Panc1 (cell line): ENCODE measurements around the gene TCF25. TPM values are rescaled to one million over a fixed set of nuclear protein-coding genes. Genes with fewer than 3 reads are reported as not detected.

Experiments used
- ATAC-seq: fragments of 200-7000 bp; cut with Tn5 transposase; 2 replicates; pipeline ENCODE4 v1.9.1; 2020; ENCODE audit warnings: mild to moderate bottlenecking, moderate library complexity
- BruUV-seq: library from RNA; stranded (reverse); fragments of 400-500 nt; replicated peaks from 2 replicates; lab custom pipeline; 2021; lab: Mats Ljungman, UMichigan
- CTCF ChIA-PET: fragments of 300-600 bp; sonication (Branson Sonifier 250); formaldehyde crosslinking; loops from one replicate; lab custom pipeline; 2022; ENCODE audit warnings: antibody characterized with exemption; lab: Charles Lee
- POLR2A ChIA-PET: fragments of 300-600 bp; sonication (Branson Sonifier 250); formaldehyde crosslinking; loops from one replicate; lab custom pipeline; 2022; ENCODE audit warnings: antibody characterized with exemption; lab: Charles Lee
- DNase-seq: peaks from one replicate; pipeline ENCODE4 v3.0.0-alpha.2; 2010; ENCODE audit warnings: low read depth, low spot score
- H3K27ac ChIP-seq: 2 replicates; pipeline ENCODE4 v1.5.1; 2011; ENCODE audit warnings: mild to moderate bottlenecking, low read length, inconsistent platforms
- H3K27me3 ChIP-seq: fragments of 200-500 bp; sonication (Bioruptor generic); 2 replicates; pipeline ENCODE4 v1.6.0; 2014; ENCODE audit warnings: low read length, inconsistent platforms; ENCODE audit not compliant: control insufficient read depth, insufficient read depth
- H3K36me3 ChIP-seq: fragments of 200-500 bp; sonication (Bioruptor generic); 2 replicates; pipeline ENCODE4 v1.5.1; 2014; ENCODE audit warnings: inconsistent platforms, mild to moderate bottlenecking, low read length, moderate library complexity; ENCODE audit not compliant: control insufficient read depth, insufficient read depth
- H3K4me1 ChIP-seq: 2 replicates; pipeline ENCODE4 v1.5.1; 2011; ENCODE audit warnings: inconsistent platforms, mild to moderate bottlenecking, low read length, moderate library complexity; ENCODE audit not compliant: control insufficient read depth, insufficient read depth
- H3K4me3 ChIP-seq, 2 experiments: 2 replicates each; pipeline ENCODE4 v1.5.1; 2011 to 2012; ENCODE audit warnings: low read depth in 2 of 2, low read length in 2 of 2, mild to moderate bottlenecking in 2 of 2, inconsistent platforms in 1 of 2, moderate library complexity in 1 of 2
- H3K9me3 ChIP-seq: fragments of 200-500 bp; sonication (Bioruptor generic); 2 replicates; pipeline ENCODE4 v1.5.1; 2014; ENCODE audit warnings: low read depth, mild to moderate bottlenecking, inconsistent platforms, low read length, moderate library complexity; ENCODE audit not compliant: control insufficient read depth, insufficient read depth
- CTCF ChIP-seq: fragments of 450-650 bp; IDR thresholded peaks from 2 replicates; pipeline ENCODE4 v1.5.1; 2017; ENCODE audit warnings: mild to moderate bottlenecking
- POLR2AphosphoS5 ChIP-seq: IDR thresholded peaks from 2 replicates; pipeline ENCODE4 v1.6.1; 2012; ENCODE audit warnings: mild to moderate bottlenecking, low read depth, low read length, moderate library complexity
- REST ChIP-seq, 2 experiments: IDR thresholded peaks; 2 replicates each; pipeline ENCODE4 v1.6.1; 2011 to 2012; ENCODE audit warnings: low read depth in 2 of 2, control low read depth in 1 of 2, low read length in 1 of 2, mild to moderate bottlenecking in 1 of 2, moderate library complexity in 1 of 2; ENCODE audit not compliant: insufficient read depth in 1 of 2
- SIN3A ChIP-seq: IDR thresholded peaks from 2 replicates; pipeline ENCODE4 v1.6.1; 2012; ENCODE audit warnings: low read depth, mild to moderate bottlenecking, low read length, moderate library complexity, borderline replicate concordance; ENCODE audit not compliant: insufficient read depth
- TCF7L2 ChIP-seq: IDR thresholded peaks from 2 replicates; pipeline ENCODE4 v1.6.1; 2011; ENCODE audit warnings: mild to moderate bottlenecking, low read depth, low read length, inconsistent platforms
- in situ Hi-C: cut with HindIII; loops from 2 replicates; pipeline ENCODE4 v1.10.0; 2016; ENCODE audit warnings: low sequenced_read_pairs, low pct_unique_long_range_greater_than_20kb
- intact Hi-C: fragments of 100-400 bp; cut with micrococcal nuclease; formaldehyde crosslinking; loops from one replicate; pipeline ENCODE4 v1.10.0; 2022; ENCODE audit not compliant: unreplicated experiment
- total RNA-seq: library from RNA; stranded (reverse); gene quantifications from one replicate; pipeline ENCODE4 v1.2.1, GENCODE V29; 2021; ENCODE audit not compliant: unreplicated experiment

Gene TCF25
- total RNA-seq, 1 experiment from 2014 or later, result 144 TPM

- no TSS peak for BruUV-seq
- intact Hi-C loops (no loop called here), in situ Hi-C loops (no loop called here)
- DNase-seq (no peak), ATAC-seq (no peak)
- ChIA-PET POLR2A (no interaction called here), CTCF (no interaction called here)
- Histone ChIP-seq H3K27me3 (no peaks in the 10 kb centered on the region), H3K4me1 (no peaks in the 10 kb centered on the region), H3K27ac (no peak overlapping the region), H3K36me3 (no peaks in the 10 kb centered on the region; the same call in none of the 2 replicates), H3K9me3 (no peaks in the 10 kb centered on the region), H3K4me3 (no peak overlapping the region)
- TF ChIP-seq CTCF (no peak), POLR2AphosphoS5 (no peak), SIN3A (no peak), TCF7L2 (no peak), REST (IDR thresholded peaks at IDR 0.05; ENCODE audit: insufficient read depth in 1 of 2, low read depth in 2 of 2, low read length in 1 of 2) (no peak)
Measured at GRCh38 chr16:89895482-89896250, 22.3 kb downstream of the TCF25 start.

- no TSS peak for BruUV-seq
- H3K27me3 ChIP-seq, result no peaks in the 10 kb centered on the region
- TF ChIP-seq CTCF (no peak), REST (IDR thresholded peaks at IDR 0.05; ENCODE audit: insufficient read depth in 1 of 2, low read depth in 2 of 2, low read length in 1 of 2) (no peak), SIN3A (no peak)
- H3K36me3 ChIP-seq, result no peaks in the 10 kb centered on the region; the same call in 1 of the 2 replicates
- H3K4me1 ChIP-seq, result no peaks in the 10 kb centered on the region
- ATAC-seq (no peak), DNase-seq (no peak)
- ChIA-PET POLR2A (no interaction called here), CTCF (no interaction called here)
- no peak overlapping the region for H3K4me3 ChIP-seq
- intact Hi-C loops (no loop called here), in situ Hi-C loops (no loop called here)
- H3K9me3 ChIP-seq, result no peaks in the 10 kb centered on the region
- no peak overlapping the region for H3K27ac ChIP-seq
Measured at GRCh38 chr16:89897204-89897603, 23.8 kb downstream of the TCF25 start.
